Medulla oblongata (tissue), 1 donor: ENCODE results near the gene EOGT.

Experiments
- DNase-seq: peaks from one replicate; pipeline ENCODE4 v3.0.0-alpha.2; 2015; ENCODE audit errors: extremely low spot score

EOGT gene

GRCh38 chr3:69013253-69014021 is at the start of gene EOGT:
TSS of gene EOGT (minus strand) at chr3:69013684. CDS start at chr3:69009846, 3,838 bp downstream.
- peak; percentile 84 for DNase-seq

- DNase-seq: no peak
These were observed 46.2 kb upstream of the EOGT start for GRCh38 chr3:69059688-69060087.

GRCh38 chr3:69058947-69059224 is 45.4 kb upstream of the EOGT start:
- DNase-seq: no peak

GRCh38 chr3:69058180-69058946 is 44.9 kb upstream of the EOGT start:
- peak; percentile 50 for DNase-seq

GRCh38 chr3:69052472-69052898 is 39.0 kb upstream of the EOGT start:
- DNase-seq: no peak

- peak; percentile 98 for DNase-seq
These were observed 38.4 kb upstream of the EOGT start, which contains the start of gene TMF1 for GRCh38 chr3:69051756-69052471. TSS of gene TMF1 (minus strand) at chr3:69052333. CDS start at chr3:69052086, 247 bp downstream.

GRCh38 chr3:69048990-69049389 is 35.5 kb upstream of the EOGT start:
- DNase-seq: no peak

GRCh38 chr3:69044608-69045007 is 31.1 kb upstream of the EOGT start:
- no peak for DNase-seq

GRCh38 chr3:69033470-69033869 is 20.0 kb upstream of the EOGT start:
- DNase-seq: peak; percentile 41

GRCh38 chr3:69032737-69033136 is 19.3 kb upstream of the EOGT start:
- no peak for DNase-seq

GRCh38 chr3:69032142-69032541 is 18.7 kb upstream of the EOGT start:
- DNase-seq: no peak

GRCh38 chr3:69031635-69032034 is 18.2 kb upstream of the EOGT start:
- no peak for DNase-seq

- no peak for DNase-seq
These were observed 7.4 kb upstream of the EOGT start for GRCh38 chr3:69020857-69021256.

GRCh38 chr3:69020424-69020823 is 6.9 kb upstream of the EOGT start:
- DNase-seq: no peak

GRCh38 chr3:69016901-69017300 is 3.4 kb upstream of the EOGT start:
- DNase-seq: no peak

GRCh38 chr3:69016102-69016501 is 2.6 kb upstream of the EOGT start:
- no peak for DNase-seq

- no peak for DNase-seq
These were observed 617 bp upstream of the EOGT start for GRCh38 chr3:69014022-69014580.

- peak; percentile 38 for DNase-seq
These were observed 658 bp downstream of the EOGT start for GRCh38 chr3:69012800-69013252.

GRCh38 chr3:69012100-69012799 is 1.2 kb downstream of the EOGT start:
- DNase-seq: no peak

GRCh38 chr3:69011096-69011730 is 2.3 kb downstream of the EOGT start:
- DNase-seq: no peak
